ENCODE measurements around the gene PSMC4. TPM values are rescaled to one million over a fixed set of nuclear protein-coding genes. Genes with fewer than 3 reads are reported as not detected.
A peak's percentile ranks its signal among the peaks of the same experiment; 100 is the strongest.

PSMC4 gene
- total RNA-seq, 4 donors from 2014 or later: 59.4 to 162 (median 67.2) TPM

GRCh38 chr19:39987596-39987995, 16.6 kb downstream of the PSMC4 start:
- no peaks in the 10 kb centered on the region for H3K27me3 ChIP-seq
- DNase-seq: no peak
- peaks cover 0 to 31% of the 10 kb centered on the region in 2 donors for H3K9me3 ChIP-seq
- no peak overlapping the region for H3K27ac ChIP-seq
- no peaks in the 10 kb centered on the region for H3K4me1 ChIP-seq
- TF ChIP-seq, protein P1, sequence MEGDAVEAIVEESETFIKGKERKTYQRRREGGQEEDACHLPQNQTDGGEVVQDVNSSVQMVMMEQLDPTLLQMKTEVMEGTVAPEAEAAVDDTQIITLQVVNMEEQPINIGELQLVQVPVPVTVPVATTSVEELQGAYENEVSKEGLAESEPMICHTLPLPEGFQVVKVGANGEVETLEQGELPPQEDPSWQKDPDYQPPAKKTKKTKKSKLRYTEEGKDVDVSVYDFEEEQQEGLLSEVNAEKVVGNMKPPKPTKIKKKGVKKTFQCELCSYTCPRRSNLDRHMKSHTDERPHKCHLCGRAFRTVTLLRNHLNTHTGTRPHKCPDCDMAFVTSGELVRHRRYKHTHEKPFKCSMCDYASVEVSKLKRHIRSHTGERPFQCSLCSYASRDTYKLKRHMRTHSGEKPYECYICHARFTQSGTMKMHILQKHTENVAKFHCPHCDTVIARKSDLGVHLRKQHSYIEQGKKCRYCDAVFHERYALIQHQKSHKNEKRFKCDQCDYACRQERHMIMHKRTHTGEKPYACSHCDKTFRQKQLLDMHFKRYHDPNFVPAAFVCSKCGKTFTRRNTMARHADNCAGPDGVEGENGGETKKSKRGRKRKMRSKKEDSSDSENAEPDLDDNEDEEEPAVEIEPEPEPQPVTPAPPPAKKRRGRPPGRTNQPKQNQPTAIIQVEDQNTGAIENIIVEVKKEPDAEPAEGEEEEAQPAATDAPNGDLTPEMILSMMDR (IDR thresholded peaks at IDR 0.05): no peak
- intact Hi-C loops (cut with DNase I; ENCODE audit: low total_unique reads): no loop called here
- H3K36me3 ChIP-seq: no peaks in the 10 kb centered on the region
- H3K4me3 ChIP-seq: no peak overlapping the region

DNA sequence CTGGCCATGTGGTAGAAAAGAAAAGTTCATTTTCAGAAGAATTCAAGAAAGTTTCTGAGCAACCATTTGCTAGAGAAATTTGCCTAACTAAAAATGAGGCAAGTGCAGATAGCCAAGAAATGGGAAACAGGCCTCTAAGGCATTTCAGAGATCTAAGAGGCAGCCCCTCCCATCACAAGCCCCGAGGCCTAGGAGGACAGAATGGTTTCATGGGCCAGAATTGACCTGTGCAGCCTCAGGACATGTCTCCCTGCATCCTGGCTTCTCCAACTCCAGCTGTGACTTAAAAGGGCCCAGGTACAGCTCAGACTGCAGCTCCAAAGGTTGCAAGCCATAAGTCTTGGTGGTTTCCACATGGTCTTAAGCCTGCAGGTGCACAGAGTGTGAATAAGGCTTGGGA, 22.6 kb downstream of the PSMC4 start:
- intact Hi-C loops (cut with DNase I; ENCODE audit: low total_unique reads): no loop called here
- Histone ChIP-seq H3K4me1 (peaks cover 0 to 8% of the 10 kb centered on the region in 2 donors), H3K27ac (no peak overlapping the region), H3K9me3 (peaks cover 0 to 5% of the 10 kb centered on the region in 2 donors), H3K36me3 (no peaks in the 10 kb centered on the region), H3K27me3 (no peaks in the 10 kb centered on the region), H3K4me3 (no peak overlapping the region)
- no peak for DNase-seq
- TF ChIP-seq, protein P1 (IDR thresholded peaks at IDR 0.05): no peak
- no peak for TF ChIP-seq POLR2A (IDR thresholded peaks at IDR 0.05)

DNA sequence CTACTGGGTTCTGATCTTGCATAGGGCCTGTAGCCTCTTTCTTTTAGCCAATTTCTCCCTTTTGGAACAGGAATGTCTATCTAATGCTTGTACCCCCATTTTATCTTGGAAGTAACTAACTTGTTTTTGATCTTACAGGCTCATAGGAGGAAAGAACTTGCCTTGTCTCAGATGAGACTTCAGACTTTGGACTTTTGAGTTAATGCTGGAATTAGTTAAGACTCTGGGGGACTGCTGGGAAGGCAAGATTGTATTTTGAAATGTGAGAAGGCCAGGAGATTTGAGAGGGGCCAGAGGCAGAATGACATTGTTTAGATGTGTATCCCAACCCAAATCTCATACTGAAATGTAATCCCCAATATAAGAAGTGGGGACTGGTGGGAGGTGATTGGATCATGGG, 23.4 kb downstream of the PSMC4 start:
- TF ChIP-seq POLR2A (IDR thresholded peaks at IDR 0.05): no peak
- TF ChIP-seq, protein P1 (IDR thresholded peaks at IDR 0.05): no peak
- Histone ChIP-seq H3K36me3 (no peaks in the 10 kb centered on the region), H3K27ac (no peak overlapping the region), H3K4me3 (no peak overlapping the region), H3K9me3 (peaks cover 0 to 5% of the 10 kb centered on the region in 2 donors), H3K27me3 (no peaks in the 10 kb centered on the region), H3K4me1 (peaks cover 0 to 8% of the 10 kb centered on the region in 2 donors)
- intact Hi-C loops (cut with DNase I; ENCODE audit: low total_unique reads): no loop called here
- no peak for DNase-seq

GRCh38 chr19:39995794-39996193, 24.8 kb downstream of the PSMC4 start:
- TF ChIP-seq POLR2A (IDR thresholded peaks at IDR 0.05): no peak
- TF ChIP-seq, protein P1 (IDR thresholded peaks at IDR 0.05): no peak
- no peak for DNase-seq
- H3K27me3 ChIP-seq: no peaks in the 10 kb centered on the region
- H3K36me3 ChIP-seq: no peaks in the 10 kb centered on the region
- peaks cover 0 to 5% of the 10 kb centered on the region in 2 donors for H3K9me3 ChIP-seq
- H3K27ac ChIP-seq: no peak overlapping the region
- peaks cover 0 to 8% of the 10 kb centered on the region in 2 donors for H3K4me1 ChIP-seq
- peak overlapping the region; percentile 57 to 74 for H3K4me3 ChIP-seq
- intact Hi-C loops (cut with DNase I; ENCODE audit: low total_unique reads): no loop called here

GRCh38 chr19:39996218-39996810, 25.3 kb downstream of the PSMC4 start:
- no peaks in the 10 kb centered on the region for H3K27me3 ChIP-seq
- peak overlapping the region; percentile 71 to 88 for H3K27ac ChIP-seq
- peak overlapping the region; percentile 57 to 74 for H3K4me3 ChIP-seq
- intact Hi-C loops (cut with DNase I; ENCODE audit: low total_unique reads): no loop called here
- peaks cover 0 to 8% of the 10 kb centered on the region in 2 donors for H3K4me1 ChIP-seq
- no peak for DNase-seq
- no peaks in the 10 kb centered on the region for H3K36me3 ChIP-seq
- no peak for TF ChIP-seq POLR2A (IDR thresholded peaks at IDR 0.05)
- TF ChIP-seq, protein P1 (IDR thresholded peaks at IDR 0.05): no peak
- peaks cover 0 to 5% of the 10 kb centered on the region in 2 donors for H3K9me3 ChIP-seq
